HG03558 (cell line): ENCODE results near the gene PRR16.

ENCODE experiments used
- ATAC-seq: cut with Tn5 transposase; IDR thresholded peaks from one replicate; pipeline ENCODE4 v1.9.1; 2021; ENCODE audit warnings: moderate number of reproducible peaks; ENCODE audit not compliant: unreplicated experiment; ENCODE audit errors: extremely low read depth

Gene PRR16

GRCh38 chr5:120512068-120512467 lies 48.0 kb downstream of the PRR16 start:
- no peak for ATAC-seq

- no peak for ATAC-seq
These were observed 48.9 kb downstream of the PRR16 start for GRCh38 chr5:120512791-120513650.

GRCh38 chr5:120516805-120517204 lies 52.7 kb downstream of the PRR16 start:
- ATAC-seq: no peak

DNA sequence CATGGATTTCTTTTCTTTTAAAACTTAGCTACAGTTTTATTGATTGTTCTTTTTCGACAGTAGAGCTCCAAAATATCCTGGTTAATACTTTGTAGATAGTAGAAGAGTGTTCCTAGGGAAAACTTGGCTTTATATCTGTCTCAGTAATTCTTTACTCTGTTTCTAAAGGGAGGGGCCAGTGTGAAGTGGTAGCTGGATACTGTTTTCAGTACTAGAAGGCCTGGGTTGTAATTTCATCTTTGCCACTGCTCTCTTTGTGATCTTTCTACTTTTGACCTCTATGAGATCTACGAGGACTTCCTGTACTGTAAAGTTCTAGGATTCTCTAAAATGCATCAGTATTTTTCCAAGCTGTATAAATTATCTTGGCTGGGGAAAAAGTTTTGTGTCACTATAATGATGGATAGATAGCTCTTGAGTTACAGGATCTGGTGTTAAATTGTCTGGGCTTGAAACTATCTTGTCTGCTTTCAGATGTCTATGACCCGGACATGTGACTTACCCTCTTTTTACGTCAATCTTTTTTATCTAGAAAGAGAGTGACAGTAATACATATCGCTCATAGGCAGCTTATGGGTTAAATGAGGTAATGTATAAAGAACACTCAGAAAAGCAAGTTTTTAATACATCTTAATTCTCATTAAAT lies 53.6 kb downstream of the PRR16 start:
- no peak for ATAC-seq

DNA sequence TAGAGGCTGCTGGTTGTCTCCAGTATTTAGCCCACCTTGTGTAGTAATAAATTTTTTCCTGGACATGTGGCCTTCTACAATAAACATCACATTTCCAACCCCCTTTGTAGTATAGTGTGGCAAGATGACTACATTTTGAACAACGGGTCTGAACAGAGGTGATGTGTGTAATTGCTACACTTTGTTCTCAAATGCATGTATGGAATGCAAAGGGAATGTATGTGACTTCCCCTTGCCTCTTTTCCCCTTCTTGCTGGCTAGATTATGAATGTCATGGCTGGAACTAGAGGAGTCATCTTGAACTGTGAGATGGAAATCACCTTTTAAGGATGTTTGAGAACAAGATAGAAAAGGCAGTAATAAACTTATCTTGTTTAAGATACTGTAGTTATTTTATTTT lies 54.5 kb downstream of the PRR16 start:
- no peak for ATAC-seq

DNA sequence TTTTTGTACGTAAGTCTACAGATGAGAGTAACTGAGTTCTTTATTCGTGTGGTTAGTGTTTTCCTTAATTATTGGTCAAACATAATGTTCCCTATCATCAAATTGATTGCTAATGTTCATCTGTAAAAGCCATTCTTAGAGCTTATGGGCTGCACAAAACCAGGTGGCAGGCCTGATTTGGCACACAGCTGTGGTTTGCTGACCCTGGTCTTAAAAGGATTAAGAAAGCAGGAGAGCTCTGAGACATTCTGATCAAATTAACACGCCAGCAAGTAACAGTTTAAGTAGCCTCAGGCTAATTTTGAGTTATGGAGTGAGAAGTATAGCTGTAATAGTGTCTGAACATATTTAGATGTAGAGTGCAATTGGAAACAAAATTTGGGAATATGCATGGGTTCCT lies 63.2 kb downstream of the PRR16 start:
- no peak for ATAC-seq

GRCh38 chr5:120528609-120529008 lies 64.5 kb downstream of the PRR16 start:
- no peak for ATAC-seq

DNA sequence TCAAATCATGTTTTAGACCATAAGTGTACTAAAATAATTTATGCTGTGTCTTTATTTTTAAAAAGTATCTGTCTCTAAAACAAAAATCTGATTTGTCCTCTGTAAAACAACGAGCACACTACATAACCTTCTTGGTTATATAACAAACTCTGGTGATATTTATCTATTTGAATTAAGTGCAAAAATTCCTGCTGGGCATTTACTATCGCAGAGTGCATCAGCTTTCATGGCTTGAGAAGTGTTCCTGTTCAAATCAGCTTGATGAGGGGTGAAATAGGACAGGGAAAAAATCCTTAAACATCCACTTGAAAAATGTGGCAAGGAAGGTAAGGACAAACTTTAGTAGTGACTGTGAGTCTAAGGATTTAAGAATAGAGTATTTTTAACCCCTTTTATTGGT lies 65.3 kb downstream of the PRR16 start:
- ATAC-seq: no peak

- no peak for ATAC-seq
These were observed 67.1 kb downstream of the PRR16 start for GRCh38 chr5:120531215-120531614.

GRCh38 chr5:120532835-120533234 lies 68.7 kb downstream of the PRR16 start:
- ATAC-seq: no peak

DNA sequence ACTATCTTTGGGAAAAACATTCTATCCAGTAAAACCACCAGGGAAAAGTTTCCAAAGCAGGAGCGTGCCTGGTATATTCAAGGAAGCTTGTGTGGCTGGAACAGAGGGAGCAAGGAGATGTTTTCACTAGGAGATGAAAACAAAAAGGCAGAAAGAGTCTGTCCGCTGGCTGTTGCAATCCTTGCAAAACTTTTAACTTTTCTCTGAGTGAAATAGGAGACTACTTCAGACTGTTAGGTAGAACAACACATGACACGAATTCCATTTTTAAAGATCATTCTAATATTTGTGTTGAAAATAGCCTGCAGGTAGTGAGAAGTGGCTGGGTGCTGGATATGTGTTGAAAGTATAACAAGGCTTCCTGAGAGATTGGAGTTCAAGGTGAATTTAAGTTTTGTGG lies 69.5 kb downstream of the PRR16 start:
- no peak for ATAC-seq

- no peak for ATAC-seq
These were observed 71.8 kb downstream of the PRR16 start for GRCh38 chr5:120535900-120536299.

DNA sequence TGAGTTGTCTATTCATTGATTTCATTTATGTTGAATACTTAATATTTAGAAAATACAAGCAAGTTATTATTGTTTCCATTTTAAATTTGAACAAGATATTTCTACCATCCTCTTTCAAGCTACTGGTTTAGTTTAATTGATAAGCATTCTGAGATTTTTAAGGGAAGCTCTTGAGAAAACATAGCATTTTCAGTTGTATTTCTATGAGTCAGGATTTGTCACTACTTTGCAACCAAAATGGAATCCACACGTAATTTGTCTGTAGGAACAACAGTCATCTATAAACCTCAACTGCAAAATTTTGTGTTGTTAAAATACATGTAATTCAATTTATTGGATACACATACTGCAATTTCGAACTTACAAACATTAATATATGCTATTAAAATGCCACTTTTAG lies 74.0 kb downstream of the PRR16 start:
- no peak for ATAC-seq

DNA sequence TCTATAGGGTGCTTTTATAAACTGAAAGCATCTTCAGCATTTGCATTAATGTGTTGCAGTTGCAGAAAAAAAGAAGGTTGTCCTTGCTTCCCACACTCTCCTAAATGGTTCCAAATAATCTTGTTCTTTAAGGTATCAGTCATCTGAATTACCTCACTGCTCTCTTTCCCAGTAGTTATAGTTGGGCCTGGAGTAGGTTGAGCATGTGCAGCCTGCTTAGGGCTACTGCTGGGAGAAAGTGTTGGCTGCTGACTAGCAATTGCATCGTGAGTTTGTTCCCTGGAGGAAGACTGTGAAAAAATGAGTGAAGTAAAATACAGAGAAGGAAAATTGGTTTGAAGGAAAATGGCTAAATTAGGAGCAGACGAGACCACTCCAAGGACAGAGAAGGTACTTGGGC lies 74.5 kb downstream of the PRR16 start:
- no peak for ATAC-seq

DNA sequence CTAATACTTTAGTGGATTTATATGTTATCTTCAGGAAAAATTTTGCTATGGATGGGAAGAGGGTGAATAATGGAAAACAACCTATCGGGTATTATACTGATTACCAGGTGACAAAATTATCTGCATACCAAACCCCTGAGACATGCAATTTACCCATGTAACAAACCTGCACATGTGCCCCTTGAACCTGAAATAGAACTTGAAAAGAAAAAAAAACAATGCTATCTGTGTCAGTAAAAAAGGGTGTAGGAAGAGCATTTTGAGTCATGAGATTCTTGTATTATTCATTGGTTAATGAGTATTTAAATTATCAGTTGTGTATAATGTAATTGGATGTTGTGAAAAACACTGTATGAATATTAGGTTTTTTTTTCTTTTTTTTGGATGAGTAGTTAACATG lies 75.4 kb downstream of the PRR16 start:
- no peak for ATAC-seq

DNA sequence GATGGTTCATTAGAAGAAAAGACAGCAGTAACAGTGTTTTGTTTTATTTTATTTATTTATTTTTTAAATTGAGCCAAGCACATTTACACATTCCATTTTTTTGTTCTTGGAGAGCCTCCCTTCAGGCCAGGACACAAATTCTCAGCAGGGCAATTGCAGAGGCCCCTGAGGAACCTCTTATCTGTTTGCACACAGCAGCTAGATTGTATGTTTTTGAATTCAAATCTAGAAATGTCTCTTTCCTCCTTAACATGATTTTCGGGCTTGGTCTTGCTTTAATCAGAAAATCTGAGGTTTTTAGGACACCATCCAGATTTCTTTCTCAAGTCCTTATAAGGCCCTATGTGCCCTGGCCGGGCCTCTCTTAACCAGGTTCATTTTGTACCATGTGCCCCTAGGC lies 76.0 kb downstream of the PRR16 start:
- ATAC-seq: no peak

- no peak for ATAC-seq
These were observed 79.9 kb downstream of the PRR16 start for GRCh38 chr5:120544043-120544442.

DNA sequence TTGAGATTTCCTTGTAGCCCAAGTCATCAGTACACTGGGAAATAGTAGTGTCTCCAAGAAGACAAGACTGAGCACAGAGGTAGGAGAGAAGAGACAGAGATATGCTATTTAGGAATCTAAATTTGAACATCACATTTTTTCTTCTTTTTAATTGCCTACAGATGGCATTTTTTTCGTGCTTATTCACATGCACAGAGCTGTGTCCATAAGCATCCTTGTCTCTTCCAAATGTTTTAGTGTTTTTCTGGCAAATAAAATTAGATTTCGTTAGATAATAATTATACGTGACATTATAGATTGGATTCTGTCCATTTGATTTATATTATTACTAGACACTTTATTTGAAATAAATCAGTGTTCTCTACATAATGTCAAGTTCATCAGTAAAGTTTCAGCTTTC lies 80.9 kb downstream of the PRR16 start:
- ATAC-seq: no peak

DNA sequence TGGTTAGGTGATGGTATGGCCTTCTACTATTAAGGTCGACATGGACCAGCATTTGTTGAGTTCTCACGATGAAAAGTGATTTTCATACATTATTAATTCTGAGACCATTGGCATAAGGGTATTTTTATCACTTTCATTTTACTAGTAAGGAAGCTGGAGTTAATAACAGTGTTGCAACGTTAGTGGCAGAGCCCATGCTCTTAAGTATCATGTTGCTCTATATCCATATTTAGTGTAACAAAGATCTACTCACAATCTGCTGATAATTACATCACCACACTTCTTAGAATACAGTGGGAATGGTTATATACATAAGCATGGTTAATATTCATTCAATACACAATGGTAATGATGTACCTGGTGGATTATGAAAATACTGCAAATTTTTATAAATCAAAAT lies 81.9 kb downstream of the PRR16 start:
- ATAC-seq: no peak

DNA sequence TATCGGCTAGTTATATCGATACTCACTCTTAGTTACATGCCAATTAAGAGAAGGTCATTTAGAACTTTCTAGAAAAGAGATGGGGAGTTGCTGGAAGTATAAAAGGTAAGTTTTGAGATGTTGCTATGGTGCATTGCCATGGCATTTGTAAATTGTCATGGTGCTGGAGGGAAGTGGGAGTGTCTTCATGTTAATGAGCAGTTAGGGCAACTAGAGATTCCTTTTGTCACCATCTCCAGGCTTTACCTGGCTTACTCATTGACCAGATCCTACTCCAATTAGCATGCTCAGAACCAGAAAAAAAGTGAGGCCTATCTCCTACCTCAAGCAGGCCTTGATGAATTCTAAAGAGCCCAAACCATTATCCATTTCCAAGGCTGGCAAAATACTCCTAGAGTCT lies 82.8 kb downstream of the PRR16 start:
- ATAC-seq: no peak

DNA sequence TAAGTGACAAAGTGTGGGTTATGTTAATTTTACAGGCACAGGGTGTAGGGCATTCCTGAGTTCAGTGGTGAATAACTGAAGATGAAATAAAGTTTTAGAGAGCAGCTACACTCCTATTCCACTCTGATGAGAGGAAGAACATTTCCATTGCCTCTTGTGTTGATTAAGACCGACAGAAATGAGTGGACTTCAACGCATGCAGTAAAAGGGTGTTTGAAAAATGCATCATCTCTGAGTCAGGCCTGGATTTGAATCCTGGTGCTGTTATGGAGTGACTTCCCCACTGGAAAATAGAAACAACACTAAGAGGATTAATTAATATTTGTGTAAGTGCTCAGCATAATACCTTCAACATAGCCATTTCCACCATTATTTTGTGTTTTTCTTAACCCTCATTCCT lies 86.3 kb downstream of the PRR16 start:
- ATAC-seq: no peak

DNA sequence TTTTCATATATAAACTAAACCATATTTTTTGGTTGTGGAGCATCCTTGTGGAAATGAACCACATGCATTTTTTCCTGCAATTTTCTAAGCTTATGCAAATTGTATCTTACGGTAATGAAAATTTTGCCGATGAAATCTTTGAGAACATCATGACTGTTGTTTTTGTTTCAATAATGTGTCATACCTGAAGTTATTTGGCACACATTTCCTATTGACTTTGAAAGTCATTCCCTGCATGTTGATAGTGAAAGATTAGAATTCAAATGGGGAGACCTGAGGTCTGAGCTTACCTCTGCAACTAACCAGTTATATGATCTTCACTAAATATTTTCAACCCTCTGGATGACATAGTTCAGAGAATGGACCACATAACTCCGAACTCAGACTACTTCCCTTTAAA lies 88.5 kb downstream of the PRR16 start:
- ATAC-seq: no peak
